ENCODE measurements around the gene PPP2R2D.

The PPP2R2D gene

GRCh38 chr10:131954356-131954965, 53.7 kb downstream of the PPP2R2D start:
- no peak for DNase-seq

GRCh38 chr10:131955591-131956340, 55.0 kb downstream of the PPP2R2D start:
- no peak for DNase-seq

GRCh38 chr10:131959841-131960240, 59.0 kb downstream of the PPP2R2D start:
- no peak for DNase-seq

- DNase-seq = no peak
Measured at GRCh38 chr10:131960631-131961046, 59.8 kb downstream of the PPP2R2D start.

GRCh38 chr10:131961047-131961776, 60.4 kb downstream of the PPP2R2D start:
- DNase-seq = no peak

GRCh38 chr10:131961777-131962662, 61.2 kb downstream of the PPP2R2D start:
- DNase-seq = peak in 1 of 3 experiments; percentile 25

GRCh38 chr10:131963350-131963749, 62.5 kb downstream of the PPP2R2D start:
- DNase-seq = no peak

GRCh38 chr10:131963811-131964210, 63.0 kb downstream of the PPP2R2D start:
- no peak for DNase-seq

- no peak for DNase-seq
Measured at GRCh38 chr10:131964298-131964697, 63.5 kb downstream of the PPP2R2D start.

GRCh38 chr10:131968949-131969348, 68.1 kb downstream of the PPP2R2D start:
- no peak for DNase-seq

GRCh38 chr10:131970946-131971345, 70.1 kb downstream of the PPP2R2D start:
- DNase-seq = no peak

- no peak for DNase-seq
Measured at GRCh38 chr10:131971591-131971990, 70.8 kb downstream of the PPP2R2D start.

- DNase-seq = no peak
Measured at GRCh38 chr10:131972474-131973071, 71.8 kb downstream of the PPP2R2D start.

GRCh38 chr10:131973160-131973951, 72.5 kb downstream of the PPP2R2D start:
- no peak for DNase-seq

- DNase-seq = no peak
Measured at GRCh38 chr10:131974034-131974817, 73.4 kb downstream of the PPP2R2D start.

GRCh38 chr10:131975003-131975402, 74.2 kb downstream of the PPP2R2D start:
- DNase-seq = peak in 1 of 3 experiments; percentile 42

- no peak for DNase-seq
Measured at GRCh38 chr10:131975796-131976195, 75.0 kb downstream of the PPP2R2D start.

- no peak for DNase-seq
Measured at GRCh38 chr10:131977323-131978096, 76.7 kb downstream of the PPP2R2D start.

- no peak for DNase-seq
Measured at GRCh38 chr10:131978366-131978765, 77.6 kb downstream of the PPP2R2D start.

GRCh38 chr10:131978851-131979250, 78.0 kb downstream of the PPP2R2D start:
- no peak for DNase-seq

Data from NCI-H1417 (cell line).